ENCODE measurements around the gene HOXB13.
A peak's percentile ranks its signal among the peaks of the same experiment; 100 is the strongest.

The HOXB13 gene

GRCh38 chr17:48728232-48729231, at the start of gene HOXB13:
HOXB13 (minus strand) TSS chr17:48728750; CDS start chr17:48728593, 157 bp downstream.
- peak; percentile 12 for DNase-seq

GRCh38 chr17:48776602-48777001, 48.1 kb upstream of the HOXB13 start:
- DNase-seq = no peak

GRCh38 chr17:48773245-48773644, 44.7 kb upstream of the HOXB13 start:
- no peak for DNase-seq

- no peak for DNase-seq
Measured at GRCh38 chr17:48770954-48771353, 42.4 kb upstream of the HOXB13 start.

GRCh38 chr17:48769009-48769675, 40.6 kb upstream of the HOXB13 start:
- DNase-seq = no peak

GRCh38 chr17:48767263-48767774, 38.8 kb upstream of the HOXB13 start:
- DNase-seq = no peak

- no peak for DNase-seq
Measured at GRCh38 chr17:48761114-48761513, 32.6 kb upstream of the HOXB13 start.

- no peak for DNase-seq
Measured at GRCh38 chr17:48760411-48760810, 31.9 kb upstream of the HOXB13 start.

GRCh38 chr17:48759288-48759687, 30.7 kb upstream of the HOXB13 start:
- DNase-seq = no peak

- DNase-seq = no peak
Measured at GRCh38 chr17:48757524-48757961, 29.0 kb upstream of the HOXB13 start.

- no peak for DNase-seq
Measured at GRCh38 chr17:48756830-48757251, 28.3 kb upstream of the HOXB13 start.

- DNase-seq = no peak
Measured at GRCh38 chr17:48755356-48755755, 26.8 kb upstream of the HOXB13 start.

- DNase-seq = no peak
Measured at GRCh38 chr17:48754500-48755261, 26.1 kb upstream of the HOXB13 start.

GRCh38 chr17:48753794-48754499, 25.4 kb upstream of the HOXB13 start:
- DNase-seq = no peak

- DNase-seq = no peak
Measured at GRCh38 chr17:48752399-48753288, 24.1 kb upstream of the HOXB13 start.

GRCh38 chr17:48751733-48752398, 23.3 kb upstream of the HOXB13 start:
- no peak for DNase-seq

- no peak for DNase-seq
Measured at GRCh38 chr17:48751172-48751571, 22.6 kb upstream of the HOXB13 start.

GRCh38 chr17:48749621-48750553, 21.3 kb upstream of the HOXB13 start:
- DNase-seq = no peak
